Fibroblast of mammary gland (primary cell): Measurements from ENCODE around the gene KIAA0513.

Source experiments
- DNase-seq: peaks from one replicate; pipeline ENCODE4 v3.0.0-alpha.2; 2010; ENCODE audit warnings: low read depth
- H3K4me3 ChIP-seq: 2 replicates; pipeline ENCODE4 v1.5.1; 2011; ENCODE audit warnings: low read depth, mild to moderate bottlenecking, low read length, moderate library complexity; ENCODE audit not compliant: control insufficient read depth
- CTCF ChIP-seq: conservative IDR thresholded peaks from 2 replicates; pipeline ENCODE4 v1.5.1; 2011; ENCODE audit warnings: low read depth, low read length, inconsistent platforms; ENCODE audit not compliant: control insufficient read depth, insufficient read depth

Gene KIAA0513

GRCh38 chr16:85037050-85037410, 9.4 kb downstream of the KIAA0513 start:
- H3K4me3 ChIP-seq: no peak overlapping the region

GRCh38 chr16:85037721-85038120, 10.1 kb downstream of the KIAA0513 start:
- no peak for TF ChIP-seq CTCF
- no peak for DNase-seq
- no peak overlapping the region for H3K4me3 ChIP-seq

More at GRCh38 chr16:85037050-85037410, 9.4 kb downstream of the KIAA0513 start:
- no peak for TF ChIP-seq CTCF
- peak; percentile 97 for DNase-seq

GRCh38 chr16:85040685-85041084, 13.1 kb downstream of the KIAA0513 start:
- TF ChIP-seq CTCF: no peak
- DNase-seq: no peak
- no peak overlapping the region for H3K4me3 ChIP-seq

GRCh38 chr16:85041219-85042166, 13.9 kb downstream of the KIAA0513 start:
- no peak for DNase-seq
- TF ChIP-seq CTCF: no peak
- H3K4me3 ChIP-seq: no peak overlapping the region

- H3K4me3 ChIP-seq: no peak overlapping the region
- TF ChIP-seq CTCF: no peak
- no peak for DNase-seq
Measured at GRCh38 chr16:85042167-85042526, 14.6 kb downstream of the KIAA0513 start.

- TF ChIP-seq CTCF: no peak
- H3K4me3 ChIP-seq: no peak overlapping the region
- no peak for DNase-seq
Measured at GRCh38 chr16:85042606-85043005, 15.0 kb downstream of the KIAA0513 start.
